GM12878 (cell line): ENCODE data around the gene COX10.

Experiments
- NRF1 ChIP-seq: conservative IDR thresholded peaks from 2 replicates; pipeline ENCODE4 v1.6.1; 2011; ENCODE audit warnings: mild to moderate bottlenecking, low read depth, low read length, improper control_type of control experiment
- TF ChIP-seq, protein P1 (sequence below): fragments of 450-650 bp; formaldehyde crosslinking; IDR thresholded peaks from 2 replicates; pipeline ENCODE4 v1.4.0; 2020; ENCODE audit warnings: mild to moderate bottlenecking, moderate library complexity

DNA sequence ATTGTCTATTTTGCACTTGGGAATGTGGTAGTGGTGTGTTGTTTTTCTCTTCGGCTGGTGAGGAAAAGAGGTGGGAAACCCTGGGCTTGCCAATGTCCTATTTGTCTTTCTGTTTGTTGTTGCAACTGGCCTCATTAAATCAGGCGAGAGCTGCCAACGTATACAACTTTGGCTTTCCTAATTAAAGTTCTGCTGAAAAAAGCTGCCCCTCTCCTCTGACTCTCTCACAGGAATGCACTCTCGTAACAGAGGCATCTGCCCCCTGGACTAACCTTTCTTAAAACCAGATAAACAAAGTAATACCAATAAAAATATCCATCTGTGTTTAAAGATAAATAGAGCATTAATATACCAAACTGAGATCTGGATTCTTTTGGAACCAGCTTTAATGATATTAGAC lies 159.6 kb downstream of the COX10 start:
- TF ChIP-seq, protein P1, sequence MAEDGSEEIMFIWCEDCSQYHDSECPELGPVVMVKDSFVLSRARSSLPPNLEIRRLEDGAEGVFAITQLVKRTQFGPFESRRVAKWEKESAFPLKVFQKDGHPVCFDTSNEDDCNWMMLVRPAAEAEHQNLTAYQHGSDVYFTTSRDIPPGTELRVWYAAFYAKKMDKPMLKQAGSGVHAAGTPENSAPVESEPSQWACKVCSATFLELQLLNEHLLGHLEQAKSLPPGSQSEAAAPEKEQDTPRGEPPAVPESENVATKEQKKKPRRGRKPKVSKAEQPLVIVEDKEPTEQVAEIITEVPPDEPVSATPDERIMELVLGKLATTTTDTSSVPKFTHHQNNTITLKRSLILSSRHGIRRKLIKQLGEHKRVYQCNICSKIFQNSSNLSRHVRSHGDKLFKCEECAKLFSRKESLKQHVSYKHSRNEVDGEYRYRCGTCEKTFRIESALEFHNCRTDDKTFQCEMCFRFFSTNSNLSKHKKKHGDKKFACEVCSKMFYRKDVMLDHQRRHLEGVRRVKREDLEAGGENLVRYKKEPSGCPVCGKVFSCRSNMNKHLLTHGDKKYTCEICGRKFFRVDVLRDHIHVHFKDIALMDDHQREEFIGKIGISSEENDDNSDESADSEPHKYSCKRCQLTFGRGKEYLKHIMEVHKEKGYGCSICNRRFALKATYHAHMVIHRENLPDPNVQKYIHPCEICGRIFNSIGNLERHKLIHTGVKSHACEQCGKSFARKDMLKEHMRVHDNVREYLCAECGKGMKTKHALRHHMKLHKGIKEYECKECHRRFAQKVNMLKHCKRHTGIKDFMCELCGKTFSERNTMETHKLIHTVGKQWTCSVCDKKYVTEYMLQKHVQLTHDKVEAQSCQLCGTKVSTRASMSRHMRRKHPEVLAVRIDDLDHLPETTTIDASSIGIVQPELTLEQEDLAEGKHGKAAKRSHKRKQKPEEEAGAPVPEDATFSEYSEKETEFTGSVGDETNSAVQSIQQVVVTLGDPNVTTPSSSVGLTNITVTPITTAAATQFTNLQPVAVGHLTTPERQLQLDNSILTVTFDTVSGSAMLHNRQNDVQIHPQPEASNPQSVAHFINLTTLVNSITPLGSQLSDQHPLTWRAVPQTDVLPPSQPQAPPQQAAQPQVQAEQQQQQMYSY (CRISPR knock-in tag), result no peak
- TF ChIP-seq NRF1, result no peak
